C4-2B (cell line): ENCODE data around the gene FAF1.

Experiments
- CTCF ChIP-seq: fragments of 450-650 bp; conservative IDR thresholded peaks from 2 replicates; pipeline ENCODE4 v1.5.1; 2017; ENCODE audit warnings: mild to moderate bottlenecking
- ZFX ChIP-seq: fragments of 450-650 bp; IDR thresholded peaks from 2 replicates; pipeline ENCODE4 v1.6.1; 2017

- TF ChIP-seq ZFX (no peak), CTCF (no peak)
Observed at GRCh38 chr1:50416553-50417453, 543.3 kb downstream of the FAF1 start.
